GM18508 (cell line): Measurements from ENCODE around the gene MCL1.
"Not testable (repeated sequence)": the region's sequence is repeated elsewhere in the genome, so short reads cannot be mapped to it uniquely, and the experiment has no call there.

Experiments
- ATAC-seq: cut with Tn5 transposase; IDR thresholded peaks from one replicate; pipeline ENCODE4 v1.9.1; 2021; ENCODE audit warnings: moderate number of reproducible peaks; ENCODE audit not compliant: insufficient read depth, unreplicated experiment

MCL1 gene

DNA sequence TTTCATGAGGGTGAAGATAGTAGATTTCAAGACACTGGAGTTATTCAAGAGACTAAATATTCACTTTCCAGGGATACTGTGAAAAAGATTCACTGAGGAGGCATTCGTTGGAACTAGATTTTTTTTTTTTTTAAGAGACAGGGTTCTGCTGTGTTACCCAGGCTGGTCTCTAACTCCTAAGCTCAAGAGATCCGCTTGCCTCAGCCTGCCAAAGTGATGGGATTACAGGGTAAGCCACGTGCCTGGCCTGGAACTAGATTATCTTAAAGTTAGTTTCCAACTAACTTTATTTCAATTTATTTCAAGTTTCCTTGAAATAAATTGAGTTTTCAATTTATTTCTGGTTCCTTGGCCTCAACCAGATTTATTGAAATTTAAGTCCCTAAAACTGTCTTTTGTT lies 24.3 kb upstream of the MCL1 start:
- no peak for ATAC-seq

DNA sequence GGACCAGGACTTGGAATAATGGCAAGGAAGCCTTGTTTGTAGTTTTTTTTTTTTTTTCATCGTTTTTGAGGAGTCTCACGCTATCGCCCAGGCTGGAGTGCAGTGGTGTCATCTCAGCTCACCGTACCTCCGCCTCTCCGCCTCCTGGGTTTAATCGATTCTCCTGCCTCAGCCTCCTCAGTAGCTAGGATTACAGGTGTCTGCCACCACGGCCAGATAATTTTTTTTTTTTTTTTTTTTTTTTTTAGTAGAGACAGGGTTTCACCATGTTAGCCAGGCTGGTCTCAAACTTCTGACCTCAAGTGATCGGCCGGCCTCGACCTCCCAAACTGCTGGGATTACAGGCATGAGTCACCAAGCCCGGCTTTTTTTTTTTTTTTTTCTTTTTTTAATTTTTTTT lies 23.0 kb upstream of the MCL1 start:
- ATAC-seq: not testable (repeated sequence)

DNA sequence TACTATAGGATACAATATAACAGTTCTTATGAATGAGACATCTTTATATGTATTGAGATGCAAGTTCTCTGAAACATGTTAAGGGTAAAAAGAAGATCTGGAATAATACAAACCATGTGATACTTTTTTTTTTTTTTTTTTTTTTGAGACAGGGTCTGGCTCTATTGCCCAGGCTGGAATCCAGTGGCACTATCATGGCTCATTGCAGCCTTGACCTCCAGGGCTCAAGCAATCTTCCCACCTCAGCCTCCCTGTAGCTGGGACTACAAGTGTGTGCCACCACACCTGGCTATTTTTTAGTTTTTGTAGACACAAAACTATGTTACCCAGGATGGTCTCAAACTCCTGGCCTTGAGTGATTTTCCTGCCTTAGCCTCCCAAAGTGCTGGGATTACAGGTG lies 22.1 kb upstream of the MCL1 start:
- ATAC-seq: no peak

DNA sequence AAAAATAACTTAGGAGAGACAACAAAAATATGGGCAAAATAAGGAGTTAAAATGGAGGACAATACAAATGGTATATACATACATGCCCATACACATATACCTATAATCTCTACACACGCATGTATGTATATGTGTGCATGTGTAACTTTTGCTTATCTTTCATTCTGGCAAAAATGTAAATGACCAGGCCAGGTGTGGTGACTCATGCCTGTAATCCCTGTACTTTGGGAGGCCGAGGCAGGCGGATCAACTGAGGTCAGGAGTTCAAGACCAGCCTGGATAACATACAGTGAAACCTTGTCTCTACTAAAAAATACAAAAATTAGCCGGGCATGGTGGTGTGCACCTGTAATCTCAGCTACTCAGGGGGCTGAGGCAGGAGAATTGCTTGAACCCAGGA lies 18.9 kb upstream of the MCL1 start:
- ATAC-seq: not testable (repeated sequence)

DNA sequence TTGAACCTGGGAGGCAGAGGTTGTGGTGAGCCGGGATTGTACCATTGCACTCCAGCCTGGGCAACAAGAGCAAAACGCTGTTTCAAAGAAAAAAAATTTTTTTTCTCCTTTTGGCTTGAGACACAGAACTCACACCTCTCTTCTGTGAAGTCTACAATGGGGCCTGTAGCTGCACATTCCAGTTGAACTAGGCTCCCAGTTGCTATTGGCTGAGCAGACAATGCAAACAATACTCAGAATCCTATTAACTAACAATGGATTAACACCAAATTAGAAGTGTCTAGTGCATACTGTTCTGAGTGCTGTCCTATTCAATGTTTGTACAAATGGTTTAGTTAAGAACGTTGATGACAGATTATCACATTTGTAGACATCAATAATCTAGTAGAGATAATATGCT lies 17.6 kb upstream of the MCL1 start:
- no peak for ATAC-seq

DNA sequence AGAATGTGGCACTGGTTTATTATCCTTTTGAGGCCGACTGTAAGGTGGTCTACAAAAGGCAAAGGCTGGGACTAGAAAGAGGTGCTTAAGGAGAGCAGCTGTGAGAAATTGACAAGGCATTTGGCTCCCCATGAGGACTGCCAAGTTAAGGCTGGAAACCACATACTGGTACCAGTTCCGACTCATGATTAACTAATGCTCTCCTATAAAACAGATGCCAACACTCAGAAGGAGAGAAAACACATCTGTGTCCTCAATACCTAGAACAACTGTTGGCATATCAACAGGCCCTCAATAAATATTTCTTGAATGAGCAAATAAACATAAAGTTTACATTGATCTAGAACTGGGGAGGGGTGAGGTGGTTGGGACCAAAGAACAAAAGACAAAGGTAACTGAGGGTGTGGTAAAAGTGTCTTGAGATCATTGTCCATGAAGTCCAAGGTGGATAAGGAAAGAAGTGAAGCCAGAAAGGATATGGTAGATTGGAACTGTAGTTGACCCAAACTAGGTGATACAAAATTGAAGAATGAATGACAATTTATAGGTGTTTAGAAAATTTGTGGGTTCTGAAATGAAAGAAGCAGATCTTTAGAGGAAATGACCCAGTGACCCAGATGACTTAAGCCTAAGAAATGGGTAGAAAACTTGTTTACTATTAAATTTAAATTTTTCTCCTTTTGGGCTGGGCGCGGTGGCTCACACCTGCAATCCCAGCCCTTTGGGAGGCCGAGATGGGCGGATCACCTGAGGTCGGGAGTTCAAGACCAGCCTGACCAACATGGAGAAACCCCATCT lies 16.9 kb upstream of the MCL1 start:
- ATAC-seq: no peak

DNA sequence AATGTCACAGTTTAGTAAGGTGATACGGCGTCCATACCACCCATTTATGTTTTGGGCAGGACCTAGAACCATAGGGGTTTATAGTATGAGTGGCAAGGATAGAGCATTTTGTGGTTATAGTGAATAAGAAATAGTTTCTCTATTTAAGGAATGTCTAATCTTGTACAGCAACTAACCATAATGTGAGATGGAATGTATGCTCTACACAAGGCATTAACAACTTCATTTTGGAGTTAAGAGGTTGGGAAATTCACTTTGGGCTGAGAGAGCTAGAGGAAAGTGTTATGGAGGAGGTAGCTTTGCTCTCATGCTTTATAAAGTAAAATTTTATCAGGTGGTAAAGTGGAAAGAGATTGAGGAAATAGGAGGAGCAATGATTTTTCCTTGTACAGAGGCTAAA lies 3.0 kb upstream of the MCL1 start:
- ATAC-seq: no peak

DNA sequence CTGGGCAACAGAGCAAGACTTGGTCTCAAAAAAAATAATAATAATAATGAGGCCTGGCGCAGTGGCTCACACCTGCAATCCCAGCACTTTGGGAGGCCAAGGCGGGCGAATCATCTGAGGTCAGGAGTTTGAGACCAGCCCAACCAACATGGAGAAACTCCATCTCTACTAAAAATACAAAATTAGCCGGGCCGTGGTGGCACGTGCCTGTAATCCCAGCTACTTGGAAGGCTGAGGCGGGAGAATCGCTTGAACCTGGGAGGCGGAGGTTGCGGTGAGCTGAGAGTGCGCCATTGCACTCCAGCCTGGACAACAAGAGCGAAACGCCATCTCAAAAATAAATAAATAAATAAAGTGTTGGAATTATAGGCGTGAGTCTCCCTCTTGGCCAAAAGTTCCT lies 2.6 kb upstream of the MCL1 start:
- ATAC-seq: not testable (repeated sequence)

DNA sequence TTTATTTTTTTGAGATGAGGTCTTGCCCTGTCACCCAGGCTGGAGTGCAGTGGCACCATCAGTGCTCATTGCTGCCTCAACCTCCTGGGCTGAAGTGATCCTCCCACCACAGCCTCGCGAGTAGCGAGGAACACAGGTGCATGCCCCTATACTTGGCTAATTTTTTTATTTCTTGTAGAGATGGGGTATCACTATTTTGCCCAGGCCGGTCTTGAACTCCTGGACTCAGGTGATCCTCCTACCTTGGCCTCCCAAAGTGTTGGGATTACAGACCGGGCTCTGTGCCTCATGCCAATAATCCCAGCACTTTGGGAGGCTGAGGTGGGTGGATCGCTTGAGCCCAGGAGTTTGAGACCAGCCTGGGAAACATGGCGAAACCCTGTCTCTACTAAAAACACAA lies 2.0 kb upstream of the MCL1 start:
- not testable (repeated sequence) for ATAC-seq

DNA sequence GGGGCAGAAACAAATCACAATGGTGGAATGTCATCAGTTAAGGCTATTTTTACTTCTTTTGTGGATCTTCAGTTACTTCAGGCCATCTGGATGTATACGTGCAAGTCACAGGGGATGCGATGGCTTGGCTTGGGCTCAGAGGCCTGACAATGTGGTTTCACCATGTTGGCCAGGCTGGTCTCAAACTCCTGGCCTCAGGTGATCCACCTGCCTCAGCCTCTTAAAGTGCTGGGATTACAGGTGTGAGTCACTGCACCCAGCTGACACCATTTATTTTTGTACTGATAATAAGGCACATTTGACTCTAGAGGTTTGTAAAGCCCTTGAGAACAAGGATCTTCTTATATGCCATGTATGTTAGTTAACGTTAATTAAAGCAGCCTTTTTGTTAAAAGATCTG lies 1.6 kb upstream of the MCL1 start:
- ATAC-seq: not testable (repeated sequence)

DNA sequence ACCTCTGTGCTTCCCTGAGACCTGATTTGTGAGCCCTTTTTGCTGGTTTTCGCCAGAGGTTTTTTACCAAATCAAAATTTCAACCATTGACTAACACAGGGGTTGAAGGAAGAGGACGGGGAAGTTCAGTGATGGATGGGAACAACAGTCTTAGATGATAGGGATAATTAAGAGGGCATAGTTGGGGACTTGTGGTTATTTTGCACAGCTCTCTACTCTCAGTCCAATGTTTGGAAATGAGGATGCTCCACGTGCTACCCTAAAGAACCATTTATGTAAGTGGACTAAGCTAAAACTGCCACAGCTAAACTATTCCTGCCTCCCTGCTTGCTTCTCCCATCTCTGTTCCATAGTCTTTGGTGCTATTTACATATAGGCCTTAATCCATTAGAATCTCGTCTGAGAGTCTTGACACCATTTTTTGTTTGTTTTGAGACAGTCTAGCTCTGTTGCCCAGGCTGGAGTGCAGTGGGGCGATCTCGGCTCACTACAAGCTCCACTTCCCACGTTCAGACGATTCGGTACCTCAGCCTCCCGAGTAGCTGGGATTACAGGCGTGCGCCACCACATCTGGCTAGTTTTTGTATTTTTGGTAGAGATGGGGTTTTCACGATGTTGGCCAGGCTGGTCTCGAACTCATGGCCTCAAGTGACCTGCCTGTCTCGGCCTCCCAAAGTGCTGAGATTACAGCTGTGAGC lies 684 bp upstream of the MCL1 start:
- ATAC-seq: no peak

DNA sequence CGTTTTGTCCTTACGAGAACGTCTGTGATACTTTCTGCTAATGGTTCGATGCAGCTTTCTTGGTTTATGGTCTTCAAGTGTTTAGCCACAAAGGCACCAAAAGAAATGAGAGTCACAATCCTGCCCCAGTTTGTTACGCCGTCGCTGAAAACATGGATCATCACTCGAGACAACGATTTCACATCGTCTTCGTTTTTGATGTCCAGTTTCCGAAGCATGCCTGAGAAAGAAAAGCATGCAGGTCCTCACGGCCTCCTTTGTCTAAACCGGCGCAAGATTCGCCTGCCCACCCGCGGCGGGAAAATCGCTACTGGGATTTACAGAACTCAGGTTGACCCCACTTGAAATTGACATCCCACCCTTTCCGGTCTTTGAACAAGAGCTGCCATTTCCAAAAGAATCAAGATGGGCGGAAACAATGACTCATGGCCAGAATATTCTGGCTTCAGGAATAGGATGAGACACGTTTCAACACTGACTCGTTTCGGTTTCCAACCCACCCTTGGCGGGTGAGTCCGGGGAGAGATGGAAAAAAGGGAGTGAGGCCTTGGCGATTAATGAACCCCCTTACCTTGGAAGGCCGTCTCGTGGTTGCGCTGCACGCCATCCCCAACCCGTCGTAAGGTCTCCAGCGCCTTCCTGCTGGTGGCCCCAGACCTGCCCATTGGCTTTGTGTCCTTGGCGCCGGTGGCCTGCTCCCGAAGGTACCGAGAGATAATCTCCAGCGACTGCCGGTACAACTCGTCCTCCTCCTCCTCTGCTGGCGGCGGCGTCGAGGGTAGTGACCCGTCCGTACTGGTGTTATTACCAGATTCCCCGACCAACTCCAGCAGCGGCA lies 919 bp downstream of the MCL1 start:
- no peak for ATAC-seq

DNA sequence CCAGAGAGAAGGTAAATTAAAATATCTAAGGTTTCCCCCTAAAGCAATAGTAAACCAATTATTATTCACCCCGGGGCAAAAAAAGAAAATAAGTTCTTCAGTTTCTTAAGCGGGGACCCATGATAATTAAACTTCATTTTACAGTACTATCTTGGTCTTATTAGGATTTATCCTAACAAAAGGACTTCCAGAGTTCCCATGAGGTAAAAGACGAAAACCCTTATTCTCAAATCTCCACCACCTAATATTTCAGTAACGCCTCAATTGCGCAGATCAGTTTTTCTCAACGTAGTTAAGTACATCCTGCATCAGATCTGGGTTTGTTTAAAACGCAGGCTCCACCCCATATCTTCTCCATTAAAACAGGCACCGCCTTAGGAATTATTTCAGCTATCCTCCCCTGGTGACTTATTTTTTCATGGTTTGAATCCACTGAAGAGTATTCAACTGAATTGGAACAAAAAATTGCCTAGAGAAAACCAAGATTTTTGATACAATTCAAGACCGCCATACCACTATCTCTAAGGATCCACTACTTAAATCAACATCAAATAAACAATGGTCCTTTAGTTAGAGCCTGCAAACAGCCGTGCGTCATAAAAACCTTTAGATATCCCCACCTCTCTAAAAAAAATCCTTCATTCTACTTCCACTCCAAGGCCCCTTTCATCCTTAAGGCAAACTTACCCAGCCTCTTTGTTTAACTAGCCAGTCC lies 1.7 kb downstream of the MCL1 start:
- ATAC-seq: no peak

DNA sequence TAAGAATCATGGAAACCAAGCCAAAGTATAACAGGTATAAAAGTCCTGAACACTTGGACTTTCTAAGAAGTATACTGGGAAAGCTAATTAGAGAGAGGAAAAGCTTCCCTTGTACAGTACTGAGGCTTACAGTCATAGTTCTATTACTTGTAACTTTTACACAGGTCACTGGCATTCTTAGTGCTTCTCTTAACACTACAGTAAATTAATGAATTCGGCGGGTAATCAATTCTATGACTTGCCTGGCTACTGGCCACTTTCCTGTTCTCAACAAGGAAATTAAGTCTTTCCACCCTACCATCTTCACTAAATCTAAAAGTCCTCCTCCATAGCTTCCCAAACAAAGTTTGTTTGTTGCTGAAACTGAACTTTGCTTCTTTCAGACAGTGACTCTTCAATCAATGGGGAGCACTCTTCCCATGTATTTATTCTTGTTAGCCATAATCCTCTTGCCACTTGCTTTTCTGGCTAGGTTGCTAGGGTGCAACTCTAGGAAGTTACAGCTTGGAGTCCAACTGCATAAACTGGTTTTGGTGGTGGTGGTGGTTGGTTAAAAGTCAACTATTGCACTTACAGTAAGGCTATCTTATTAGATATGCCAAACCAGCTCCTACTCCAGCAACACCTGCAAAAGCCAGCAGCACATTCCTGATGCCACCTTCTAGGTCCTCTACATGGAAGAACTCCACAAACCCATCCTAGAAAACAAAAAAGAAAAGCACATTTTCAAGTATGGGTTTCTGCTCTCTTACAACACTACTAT lies 2.4 kb downstream of the MCL1 start:
- ATAC-seq: no peak

DNA sequence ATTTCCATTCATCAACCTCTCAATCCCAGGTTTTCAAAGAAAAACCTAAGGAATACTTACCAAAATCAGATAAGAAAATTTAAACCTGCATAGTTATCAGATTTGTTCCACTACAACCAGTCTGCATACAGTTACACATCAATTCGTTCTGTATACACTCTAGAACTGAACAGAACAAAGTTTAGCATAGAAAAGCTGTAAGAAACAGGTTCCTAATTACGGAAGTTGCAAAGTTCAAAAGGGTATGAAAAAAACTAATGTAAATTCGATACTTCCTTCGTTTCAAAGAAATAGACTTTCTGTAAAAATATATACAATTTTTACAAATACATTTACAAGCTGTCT lies 3.1 kb downstream of the MCL1 start:
- ATAC-seq: no peak

DNA sequence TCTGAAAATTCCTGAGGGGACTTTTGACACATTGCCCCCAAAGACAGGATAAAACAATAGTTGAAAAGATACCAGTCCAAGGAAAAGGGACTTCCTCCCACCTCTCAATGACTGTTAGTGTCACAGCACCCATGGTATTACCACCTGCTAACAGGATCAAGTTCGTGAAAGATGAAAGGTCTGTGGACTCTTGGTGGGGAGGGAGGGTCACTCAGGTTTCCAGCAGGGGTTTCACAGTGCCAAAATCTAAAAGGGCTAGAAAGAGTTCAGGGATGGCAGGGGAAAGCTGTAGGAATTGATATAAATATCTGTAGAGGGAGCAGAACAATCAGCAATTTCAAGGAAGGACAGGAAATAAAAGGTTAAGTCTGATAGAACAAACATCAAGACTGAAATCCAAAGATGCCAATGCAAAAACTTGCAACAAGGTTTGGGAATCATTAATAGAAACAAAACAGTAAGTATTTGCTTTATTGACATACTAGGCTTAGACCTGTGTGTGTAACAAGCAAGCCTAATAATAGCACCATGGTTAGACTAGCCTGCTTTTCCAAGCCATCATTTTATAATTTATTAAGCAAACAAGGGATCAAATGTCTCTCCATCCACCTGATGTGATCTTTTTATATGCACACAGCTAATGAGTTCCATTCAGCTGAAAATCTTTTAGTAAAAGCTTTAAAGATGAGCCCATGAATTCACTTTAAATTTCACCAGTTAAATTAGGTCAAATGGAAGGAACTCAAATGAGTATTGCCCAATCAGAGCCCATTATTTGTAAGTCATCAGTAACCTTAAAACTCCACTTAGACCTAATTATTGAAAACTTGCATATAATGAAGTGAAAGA lies 3.7 kb downstream of the MCL1 start:
- no peak for ATAC-seq

DNA sequence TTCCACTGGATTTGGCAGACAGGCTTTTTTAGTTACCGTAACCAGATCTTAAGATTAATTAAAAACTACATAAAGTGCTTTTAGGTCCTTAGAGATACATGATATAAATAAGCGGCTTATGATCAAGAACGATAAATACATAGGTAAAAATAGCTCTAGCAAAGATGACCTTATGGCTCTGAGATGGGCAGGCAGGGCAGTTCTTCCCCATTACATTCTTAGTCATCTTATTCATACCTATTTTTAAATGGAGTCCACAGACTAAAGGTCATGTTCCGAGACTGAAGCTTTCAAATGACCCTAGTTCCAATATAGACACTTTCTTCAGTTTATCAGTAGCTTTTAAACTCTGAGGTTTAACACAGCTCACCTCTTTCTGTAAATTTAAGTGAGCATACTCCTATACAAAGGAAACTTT lies 4.3 kb downstream of the MCL1 start:
- no peak for ATAC-seq

DNA sequence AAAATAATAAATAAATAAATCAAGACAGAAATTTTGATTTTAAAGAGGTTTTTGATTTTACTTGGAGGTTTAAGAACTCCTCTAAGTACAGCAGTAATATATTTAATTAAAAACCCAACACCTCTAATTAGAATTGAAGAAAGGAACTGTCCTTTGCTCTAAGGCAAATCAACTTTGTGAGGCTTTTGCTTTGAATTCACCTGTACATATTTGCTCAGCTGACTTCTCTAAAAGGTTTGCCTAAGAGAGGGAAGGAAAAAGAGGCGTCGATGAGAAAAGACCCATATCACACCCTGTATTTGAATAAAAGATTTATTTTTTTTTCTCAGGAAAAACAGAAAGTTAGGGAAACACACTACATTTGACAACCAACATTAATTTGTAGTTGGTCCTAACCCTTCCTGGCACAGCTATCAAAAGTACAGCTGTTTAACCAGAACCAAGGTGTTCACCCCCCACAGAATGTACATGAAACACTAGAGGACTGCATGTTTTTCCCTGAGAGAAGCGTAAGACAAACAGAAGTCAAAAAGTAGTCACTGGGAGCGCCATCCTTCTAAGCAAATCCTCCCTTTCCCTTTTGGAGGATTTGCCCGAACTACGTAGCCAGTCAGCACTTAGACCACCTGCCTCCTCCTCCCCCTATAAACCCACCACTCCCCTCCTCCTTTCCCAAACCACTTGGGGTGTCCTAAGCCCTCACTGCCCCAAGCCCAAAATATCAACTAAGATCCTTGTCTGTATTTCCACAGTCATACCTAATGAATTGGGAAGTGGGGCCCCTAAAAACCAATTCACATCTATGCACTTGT lies 4.9 kb downstream of the MCL1 start:
- ATAC-seq: no peak
